ENCODE measurements around the gene EFCAB9.
"Not testable (repeated sequence)": the region's sequence is repeated elsewhere in the genome, so short reads cannot be mapped to it uniquely, and the experiment has no call there.

DNA sequence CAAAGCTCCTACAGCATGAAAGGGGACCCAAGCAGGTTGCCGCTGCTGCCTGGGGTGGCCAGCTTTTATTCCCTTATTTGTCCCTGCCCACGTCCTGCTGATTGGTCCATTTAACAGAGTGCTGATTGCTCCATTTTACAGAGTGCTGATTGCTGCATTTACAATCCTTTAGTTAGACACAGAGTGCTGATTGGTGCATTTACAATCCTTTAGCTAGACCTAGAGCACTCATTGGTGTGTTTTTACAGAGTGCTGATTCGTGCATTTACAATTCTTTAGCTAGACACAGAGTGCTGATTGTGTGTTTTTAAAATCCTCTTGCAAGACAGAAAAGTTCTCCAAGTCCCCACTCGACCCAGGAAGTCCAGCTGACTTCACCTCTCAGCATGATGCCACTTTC is 3.8 kb downstream of the EFCAB9 start:
- not testable (repeated sequence) for TF ChIP-seq YY1 (IDR thresholded peaks at IDR 0.05; ENCODE audit: low read depth); JUND (IDR thresholded peaks at IDR 0.05); NFIC (IDR thresholded peaks at IDR 0.05; ENCODE audit: borderline replicate concordance); RCOR1 (IDR thresholded peaks at IDR 0.05; ENCODE audit: low read length); POLR2AphosphoS5 (IDR thresholded peaks at IDR 0.05; ENCODE audit: low read depth, low read length)
- TF ChIP-seq, protein P1, sequence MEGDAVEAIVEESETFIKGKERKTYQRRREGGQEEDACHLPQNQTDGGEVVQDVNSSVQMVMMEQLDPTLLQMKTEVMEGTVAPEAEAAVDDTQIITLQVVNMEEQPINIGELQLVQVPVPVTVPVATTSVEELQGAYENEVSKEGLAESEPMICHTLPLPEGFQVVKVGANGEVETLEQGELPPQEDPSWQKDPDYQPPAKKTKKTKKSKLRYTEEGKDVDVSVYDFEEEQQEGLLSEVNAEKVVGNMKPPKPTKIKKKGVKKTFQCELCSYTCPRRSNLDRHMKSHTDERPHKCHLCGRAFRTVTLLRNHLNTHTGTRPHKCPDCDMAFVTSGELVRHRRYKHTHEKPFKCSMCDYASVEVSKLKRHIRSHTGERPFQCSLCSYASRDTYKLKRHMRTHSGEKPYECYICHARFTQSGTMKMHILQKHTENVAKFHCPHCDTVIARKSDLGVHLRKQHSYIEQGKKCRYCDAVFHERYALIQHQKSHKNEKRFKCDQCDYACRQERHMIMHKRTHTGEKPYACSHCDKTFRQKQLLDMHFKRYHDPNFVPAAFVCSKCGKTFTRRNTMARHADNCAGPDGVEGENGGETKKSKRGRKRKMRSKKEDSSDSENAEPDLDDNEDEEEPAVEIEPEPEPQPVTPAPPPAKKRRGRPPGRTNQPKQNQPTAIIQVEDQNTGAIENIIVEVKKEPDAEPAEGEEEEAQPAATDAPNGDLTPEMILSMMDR (IDR thresholded peaks at IDR 0.05): not testable (repeated sequence)
